Measurements from ENCODE around the gene ERC2. TPM values are rescaled to one million over a fixed set of nuclear protein-coding genes. Genes with fewer than 3 reads are reported as not detected.

ERC2 gene
- total RNA-seq, 1 donor from 2014 or later, result 33.5 TPM

GRCh38 chr3:55686426-55687254 is 781.6 kb downstream of the ERC2 start:
- no peak for DNase-seq (ENCODE audit: low spot score)

DNA sequence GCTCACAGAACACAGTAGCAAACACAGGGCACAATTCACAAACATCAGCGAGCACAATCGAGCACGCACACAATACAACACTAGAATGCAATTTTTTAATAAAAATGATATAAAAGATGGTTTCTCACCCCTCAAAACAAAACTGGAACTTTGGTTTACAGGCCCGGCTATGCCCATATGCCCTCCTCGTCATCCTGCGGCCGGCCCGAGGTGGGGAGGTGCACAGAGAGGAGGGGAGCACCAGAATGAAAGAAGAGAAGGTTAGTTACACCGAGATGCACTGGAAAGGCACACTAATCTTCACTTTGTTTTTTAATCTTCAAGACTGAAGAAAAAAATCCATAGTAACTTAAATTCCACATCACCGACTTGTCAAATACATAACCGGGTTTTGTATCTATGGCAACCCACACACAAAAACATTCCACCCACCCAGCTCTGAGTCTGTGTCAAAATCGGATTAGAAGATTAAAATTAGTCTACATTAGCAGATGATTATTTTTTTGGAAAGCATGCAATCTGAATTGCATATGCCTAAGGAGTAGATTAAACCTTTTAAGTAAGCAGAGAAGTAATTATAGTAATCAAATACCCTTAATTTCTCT is 784.5 kb downstream of the ERC2 start:
- no peak for DNase-seq (ENCODE audit: low spot score)

- no peak for DNase-seq (ENCODE audit: low spot score)
These were observed 785.8 kb downstream of the ERC2 start for GRCh38 chr3:55682461-55682860.

DNA sequence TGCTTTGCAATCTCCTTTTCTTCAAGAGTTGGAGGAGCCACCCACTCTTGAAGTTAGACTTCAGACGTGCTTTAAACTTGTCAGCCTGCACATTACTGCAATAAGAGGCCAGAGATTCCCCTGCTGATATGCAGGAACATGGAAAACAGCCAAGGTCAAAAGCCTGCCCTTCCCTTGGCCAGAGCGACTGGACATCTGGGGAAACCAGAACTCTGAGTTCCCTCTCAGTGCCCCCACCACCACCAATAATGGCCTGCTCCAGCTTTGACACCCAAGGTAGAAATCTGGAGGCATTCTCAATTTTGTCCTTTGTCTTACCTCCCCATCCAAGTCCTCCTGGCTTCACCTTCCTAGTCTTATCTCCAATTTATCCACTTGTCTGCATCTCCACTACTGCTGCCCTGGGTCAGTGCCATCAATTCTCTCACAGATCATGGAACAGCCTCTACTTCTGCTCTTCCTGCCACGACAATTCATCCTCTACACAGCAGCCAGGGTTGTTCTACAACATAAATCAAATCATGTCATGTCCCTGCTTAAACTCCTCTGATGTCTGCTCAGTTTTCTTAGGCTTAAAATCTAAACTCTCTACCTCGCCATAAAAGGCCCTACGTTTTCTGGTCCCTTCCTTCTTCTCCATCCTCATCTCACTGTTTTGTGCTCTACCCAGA is 789.6 kb downstream of the ERC2 start:
- DNase-seq (ENCODE audit: low spot score), result no peak

- no peak for DNase-seq (ENCODE audit: low spot score)
These were observed 791.6 kb downstream of the ERC2 start for GRCh38 chr3:55676643-55677042.

DNA sequence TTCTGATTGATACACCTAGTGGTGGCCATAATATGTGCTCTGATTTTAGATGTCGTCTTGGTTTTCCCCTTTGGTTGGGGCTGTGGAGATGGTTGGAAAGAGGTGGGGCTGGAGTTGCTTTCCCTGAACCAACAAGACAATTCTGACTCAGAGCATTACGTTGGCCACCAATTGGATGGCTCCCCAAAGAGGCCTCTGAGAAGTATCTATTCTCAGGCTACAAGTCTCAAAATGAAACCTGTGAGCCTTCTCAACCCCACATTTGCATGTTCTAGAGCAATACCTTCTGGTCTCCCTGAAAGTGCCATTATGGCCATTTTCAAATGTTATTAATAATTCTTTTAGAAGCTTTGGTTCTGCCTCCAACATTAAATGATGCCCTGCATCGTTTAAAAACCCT is 792.8 kb downstream of the ERC2 start:
- DNase-seq (ENCODE audit: low spot score), result no peak

- no peak for DNase-seq (ENCODE audit: low spot score)
These were observed 794.5 kb downstream of the ERC2 start for GRCh38 chr3:55673764-55674163.

GRCh38 chr3:55669133-55669532 is 799.1 kb downstream of the ERC2 start:
- DNase-seq (ENCODE audit: low spot score), result no peak

- DNase-seq (ENCODE audit: low spot score), result no peak
These were observed 799.9 kb downstream of the ERC2 start for GRCh38 chr3:55668359-55668758.

DNA sequence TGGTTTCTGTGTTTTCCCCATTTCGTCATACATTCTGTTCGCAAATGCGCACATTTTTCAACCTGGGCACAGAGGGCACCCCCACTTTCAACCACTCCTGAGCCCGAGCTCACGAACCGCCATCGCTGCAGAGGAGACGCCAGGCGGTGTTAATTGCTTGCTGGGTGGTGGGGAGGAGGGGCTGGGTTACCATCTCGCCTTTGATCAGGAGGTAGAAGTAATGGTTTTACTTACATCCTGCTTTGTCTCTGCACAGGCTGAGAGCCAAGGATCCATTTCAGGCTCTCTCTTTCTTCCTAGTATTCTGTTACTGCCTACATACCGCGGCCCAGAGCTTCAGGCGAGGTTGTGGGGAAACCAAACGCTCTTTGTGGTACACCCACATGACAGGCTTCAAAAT is 803.9 kb downstream of the ERC2 start:
- no peak for DNase-seq (ENCODE audit: low spot score)

GRCh38 chr3:55662683-55663082 is 805.6 kb downstream of the ERC2 start:
- DNase-seq (ENCODE audit: low spot score), result no peak

- DNase-seq (ENCODE audit: low spot score), result no peak
These were observed 806.7 kb downstream of the ERC2 start for GRCh38 chr3:55661571-55661970.

GRCh38 chr3:55661141-55661540 is 807.1 kb downstream of the ERC2 start:
- no peak for DNase-seq (ENCODE audit: low spot score)

- no peak for DNase-seq (ENCODE audit: low spot score)
These were observed 807.6 kb downstream of the ERC2 start for GRCh38 chr3:55660642-55661041.

DNA sequence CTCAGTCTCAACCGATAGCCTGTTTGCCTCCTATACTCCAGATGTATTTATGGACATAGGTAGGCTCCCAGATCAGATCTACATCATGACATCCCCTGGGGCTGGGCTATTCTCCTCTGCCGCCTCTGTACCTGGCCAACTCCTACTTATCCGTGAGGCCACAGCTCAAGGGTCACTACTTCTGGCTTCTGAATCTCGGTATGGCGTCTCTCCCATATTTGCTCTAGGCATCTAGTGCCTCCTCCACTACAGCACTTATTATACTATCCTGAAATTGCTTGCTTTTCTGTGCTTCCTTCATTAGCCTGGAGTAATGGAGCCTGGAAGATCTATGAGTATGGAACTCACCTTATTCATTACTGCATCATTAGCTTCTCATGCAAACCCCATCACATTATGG is 808.6 kb downstream of the ERC2 start:
- no peak for DNase-seq (ENCODE audit: low spot score)

GRCh38 chr3:55658690-55659562 is 809.3 kb downstream of the ERC2 start:
- no peak for DNase-seq (ENCODE audit: low spot score)

- no peak for DNase-seq (ENCODE audit: low spot score)
These were observed 810.0 kb downstream of the ERC2 start for GRCh38 chr3:55658270-55658669.

DNA sequence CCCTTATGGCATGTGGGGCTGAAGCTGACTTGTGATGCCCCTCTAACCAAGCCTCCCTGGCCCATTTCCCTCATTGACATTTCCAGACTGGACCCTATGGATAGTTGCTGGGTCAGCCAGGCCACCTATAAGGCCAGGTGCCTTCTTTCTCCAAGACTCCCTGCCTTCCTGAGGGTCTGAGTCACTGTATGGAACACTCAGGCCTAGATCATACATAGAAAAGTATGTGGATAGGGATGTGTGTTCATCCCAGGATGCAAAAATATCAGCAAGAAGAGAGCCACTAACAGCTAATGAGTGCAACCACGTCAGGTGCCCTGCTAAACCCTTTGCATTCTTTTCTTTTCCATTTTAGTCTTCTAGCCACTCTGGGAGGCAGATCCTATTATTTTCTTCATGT is 812.7 kb downstream of the ERC2 start:
- no peak for DNase-seq (ENCODE audit: low spot score)

DNA sequence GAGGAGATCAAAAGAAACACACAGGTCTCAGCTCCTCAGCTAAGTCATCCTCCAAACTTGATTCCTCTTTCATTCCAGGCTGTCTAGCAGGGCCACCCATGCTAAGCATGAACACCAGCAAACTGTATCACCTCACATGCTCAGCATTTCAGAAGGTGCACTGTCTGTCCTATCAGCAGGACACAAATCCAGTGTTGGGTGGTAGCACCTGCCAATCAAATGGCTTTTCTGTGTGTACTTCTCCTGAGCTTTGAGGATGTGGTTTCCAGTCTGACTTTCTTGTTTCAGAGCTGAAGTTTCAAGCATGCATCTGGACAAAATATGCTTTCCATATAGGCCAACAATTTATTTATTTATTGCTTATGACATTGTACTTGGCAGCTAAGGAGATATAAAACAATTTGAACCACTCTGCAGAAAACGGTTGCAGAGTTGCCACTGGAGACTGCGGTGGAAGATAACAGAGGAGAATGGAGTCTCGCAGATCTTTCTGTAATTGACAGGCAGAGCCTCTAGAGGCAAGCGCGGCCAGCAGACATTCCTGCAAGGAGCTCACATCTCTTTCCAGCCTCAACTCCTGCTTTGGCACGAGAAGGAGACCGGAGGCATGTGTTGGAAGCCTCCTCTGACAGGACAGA is 814.0 kb downstream of the ERC2 start:
- no peak for DNase-seq (ENCODE audit: low spot score)

DNA sequence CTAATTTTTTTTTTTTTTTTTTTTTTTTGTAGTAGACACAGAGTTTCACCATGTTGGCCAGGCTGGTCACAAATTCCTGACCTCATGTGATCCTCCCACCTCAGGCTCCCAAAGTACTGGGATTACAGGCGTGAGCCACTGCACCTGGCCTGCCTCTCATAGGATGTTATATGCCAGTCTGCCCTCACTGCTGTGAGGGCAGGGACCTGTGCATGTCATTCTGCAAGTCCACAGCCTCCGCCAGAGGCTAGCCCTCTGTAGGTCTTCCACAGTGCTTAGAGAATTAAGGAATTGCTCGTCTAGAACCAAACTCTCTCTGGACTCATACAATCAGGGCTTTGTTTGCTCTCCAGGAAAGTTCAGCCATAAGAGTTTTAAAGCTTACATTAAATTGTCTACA is 817.3 kb downstream of the ERC2 start:
- no peak for DNase-seq (ENCODE audit: low spot score)

- DNase-seq (ENCODE audit: low spot score), result no peak
These were observed 818.3 kb downstream of the ERC2 start for GRCh38 chr3:55650011-55650410.
